ENCODE results near the gene SMARCB1.

Gene SMARCB1

GRCh38 chr22:23790819-23791737 lies 4.3 kb downstream of the SMARCB1 start:
- no peak for DNase-seq (ENCODE audit: insufficient read length, low spot score)
- no peak for FAIRE-seq
- TF ChIP-seq POLR2A (IDR thresholded peaks at IDR 0.05; ENCODE audit: low read depth, low read length) = no peak

GRCh38 chr22:23791738-23792645 lies 5.2 kb downstream of the SMARCB1 start:
- no peak for TF ChIP-seq POLR2A (IDR thresholded peaks at IDR 0.05; ENCODE audit: low read depth, low read length)
- no peak for FAIRE-seq
- no peak for DNase-seq (ENCODE audit: insufficient read length, low spot score)

GRCh38 chr22:23793326-23793725 lies 6.6 kb downstream of the SMARCB1 start:
- FAIRE-seq (no peak), DNase-seq (ENCODE audit: insufficient read length, low spot score) (no peak)
- no peak for TF ChIP-seq POLR2A (IDR thresholded peaks at IDR 0.05; ENCODE audit: low read depth, low read length)

- DNase-seq (ENCODE audit: insufficient read length, low spot score) (no peak), FAIRE-seq (no peak)
- TF ChIP-seq POLR2A (IDR thresholded peaks at IDR 0.05; ENCODE audit: low read depth, low read length) = no peak
These were observed 9.7 kb downstream of the SMARCB1 start for GRCh38 chr22:23796461-23796860.

GRCh38 chr22:23800297-23801237 lies 13.8 kb downstream of the SMARCB1 start:
- DNase-seq (ENCODE audit: insufficient read length, low spot score) (no peak), FAIRE-seq (no peak)
- TF ChIP-seq POLR2A (IDR thresholded peaks at IDR 0.05; ENCODE audit: low read depth, low read length) = no peak

- FAIRE-seq = no peak
- TF ChIP-seq POLR2A (IDR thresholded peaks at IDR 0.05; ENCODE audit: low read depth, low read length) = no peak
- DNase-seq (ENCODE audit: insufficient read length, low spot score) = no peak
These were observed 14.6 kb downstream of the SMARCB1 start for GRCh38 chr22:23801238-23801821.

GRCh38 chr22:23801886-23802377 lies 15.2 kb downstream of the SMARCB1 start:
- DNase-seq (ENCODE audit: insufficient read length, low spot score) (no peak), FAIRE-seq (no peak)
- TF ChIP-seq POLR2A (IDR thresholded peaks at IDR 0.05; ENCODE audit: low read depth, low read length) = no peak

GRCh38 chr22:23803001-23803819 lies 16.4 kb downstream of the SMARCB1 start:
- FAIRE-seq (no peak), DNase-seq (ENCODE audit: insufficient read length, low spot score) (no peak)
- TF ChIP-seq POLR2A (IDR thresholded peaks at IDR 0.05; ENCODE audit: low read depth, low read length) = no peak

GRCh38 chr22:23804781-23805291 lies 18.1 kb downstream of the SMARCB1 start:
- no peak for TF ChIP-seq POLR2A (IDR thresholded peaks at IDR 0.05; ENCODE audit: low read depth, low read length)
- DNase-seq (ENCODE audit: insufficient read length, low spot score) (no peak), FAIRE-seq (no peak)

GRCh38 chr22:23806837-23807236 lies 20.1 kb downstream of the SMARCB1 start:
- DNase-seq (ENCODE audit: insufficient read length, low spot score) = no peak
- TF ChIP-seq POLR2A (IDR thresholded peaks at IDR 0.05; ENCODE audit: low read depth, low read length) = no peak
- no peak for FAIRE-seq

GRCh38 chr22:23812378-23812777 lies 25.6 kb downstream of the SMARCB1 start:
- DNase-seq (ENCODE audit: insufficient read length, low spot score) (no peak), FAIRE-seq (no peak)
- TF ChIP-seq POLR2A (IDR thresholded peaks at IDR 0.05; ENCODE audit: low read depth, low read length) = no peak

Measured in H54 (cell line).